Dedifferentiated amniotic fluid mesenchymal stem cell (primary cell): Measurements from ENCODE around the gene GRIP2.

ENCODE experiments used
- DNase-seq: peaks from one replicate; pipeline ENCODE4 v3.0.0-alpha.2; 2016; ENCODE audit errors: extremely low spot score

GRIP2 gene

DNA sequence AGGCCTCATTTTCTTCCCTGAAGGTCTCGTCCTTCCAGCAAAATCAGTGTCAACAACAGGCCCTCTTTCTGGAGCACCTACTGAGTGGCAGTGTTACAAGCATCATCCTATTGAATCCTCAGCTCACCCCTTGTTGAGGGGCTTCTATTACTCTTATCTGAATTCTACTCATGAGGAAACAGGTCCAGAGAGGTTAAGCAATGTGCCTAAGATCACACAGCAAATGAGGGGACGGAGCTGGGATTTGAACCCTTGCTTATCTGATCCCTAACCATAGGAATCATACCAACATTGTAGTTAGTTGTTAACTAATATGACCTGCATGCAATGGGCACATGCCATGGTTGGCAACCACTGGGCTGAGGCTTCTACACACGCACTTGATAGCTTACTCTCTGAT lies 74.7 kb downstream of the GRIP2 start:
- no peak for DNase-seq

DNA sequence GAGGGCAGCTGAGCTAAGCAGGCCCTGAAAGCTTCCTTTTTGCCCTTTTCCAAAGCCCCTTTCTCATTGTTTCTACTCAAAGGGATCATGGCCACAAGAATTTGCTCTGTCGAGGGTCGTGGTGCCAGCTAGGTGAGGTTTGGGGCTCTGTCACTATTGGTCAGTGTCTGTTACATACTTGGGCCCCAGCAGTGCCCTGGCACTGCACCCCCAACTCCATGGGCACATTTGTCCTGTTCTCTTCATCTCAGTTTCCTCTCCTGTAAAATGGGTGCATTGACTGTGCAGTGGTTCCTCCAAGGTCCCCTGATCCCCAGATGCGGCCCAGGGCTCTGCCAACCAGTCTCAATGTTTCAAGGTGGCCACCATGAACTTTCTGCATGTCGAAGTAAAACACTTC lies 75.6 kb downstream of the GRIP2 start:
- DNase-seq = no peak

DNA sequence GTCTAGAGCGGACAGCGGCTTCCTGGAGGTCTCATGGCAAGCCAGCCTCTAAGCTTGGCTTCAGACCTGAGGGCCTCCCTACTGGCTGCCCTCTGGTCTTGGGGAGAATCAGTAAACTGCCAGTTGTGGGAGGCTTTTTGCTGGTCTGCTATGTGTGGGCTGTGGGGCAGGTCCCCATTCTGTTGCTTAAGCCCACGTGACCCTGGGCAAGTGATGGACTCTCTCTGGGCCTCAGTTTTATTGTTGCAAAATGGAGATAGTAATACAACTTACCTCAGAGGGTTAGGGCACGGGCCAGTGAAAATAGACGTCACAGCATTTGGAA lies 76.0 kb downstream of the GRIP2 start:
- no peak for DNase-seq

DNA sequence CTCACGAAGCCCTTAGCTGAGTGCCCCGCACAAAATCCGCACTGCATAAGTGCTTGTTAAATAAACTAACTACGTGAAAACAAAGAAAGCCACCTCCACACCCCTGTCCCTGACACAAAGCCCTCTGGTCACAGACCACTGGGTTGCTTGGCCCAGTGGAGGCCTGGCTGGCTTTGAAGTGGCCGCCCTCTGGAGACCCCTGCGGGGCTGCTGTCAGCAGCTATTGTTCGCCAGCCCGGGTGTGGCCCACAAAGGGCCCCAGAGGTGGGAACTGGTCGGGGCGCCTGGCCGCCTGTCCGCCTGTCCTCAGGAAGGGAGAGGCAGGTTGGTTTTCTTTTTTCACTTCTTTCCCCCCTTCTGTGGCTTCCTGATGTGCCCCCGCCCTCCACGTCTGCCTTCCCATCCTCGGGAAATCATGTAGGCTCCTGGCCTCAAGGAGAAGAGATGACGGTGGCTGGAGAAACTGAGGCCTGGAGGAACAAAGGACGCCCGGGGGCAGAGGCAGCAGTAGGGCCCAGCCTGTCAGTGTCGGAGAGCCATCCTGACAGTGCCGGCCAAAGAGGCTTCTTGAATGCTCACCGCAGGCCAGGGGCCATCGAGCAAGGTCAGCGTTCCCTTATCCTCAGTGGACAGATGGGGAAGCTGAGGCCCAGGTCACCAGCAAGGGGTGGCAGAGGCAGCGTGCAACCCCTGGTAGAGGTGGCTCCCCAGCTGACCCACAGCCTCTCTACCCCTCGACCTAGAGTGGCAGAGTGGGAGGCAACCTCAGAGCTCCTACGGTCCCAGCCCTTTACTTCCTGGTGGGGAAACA lies 76.6 kb downstream of the GRIP2 start:
- no peak for DNase-seq

DNA sequence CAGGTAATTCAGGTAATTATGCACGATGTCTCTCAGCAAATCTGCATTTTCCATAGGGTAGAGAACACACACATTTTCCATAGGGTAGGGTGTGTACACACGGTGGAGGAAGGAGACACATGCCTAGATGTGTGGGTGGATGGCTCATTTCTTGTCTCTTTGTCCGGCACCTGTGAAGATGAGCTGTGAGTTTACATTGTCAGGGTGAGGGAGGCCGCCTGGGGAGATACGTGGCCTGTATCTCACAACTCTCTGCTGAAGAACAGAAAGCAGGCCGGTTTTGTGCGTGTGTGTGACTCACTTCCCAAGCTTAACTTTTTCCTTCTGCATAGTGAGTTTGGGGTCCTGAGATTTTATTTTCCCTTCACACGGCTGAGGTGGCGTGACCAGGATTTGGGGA lies 77.4 kb downstream of the GRIP2 start:
- no peak for DNase-seq

DNA sequence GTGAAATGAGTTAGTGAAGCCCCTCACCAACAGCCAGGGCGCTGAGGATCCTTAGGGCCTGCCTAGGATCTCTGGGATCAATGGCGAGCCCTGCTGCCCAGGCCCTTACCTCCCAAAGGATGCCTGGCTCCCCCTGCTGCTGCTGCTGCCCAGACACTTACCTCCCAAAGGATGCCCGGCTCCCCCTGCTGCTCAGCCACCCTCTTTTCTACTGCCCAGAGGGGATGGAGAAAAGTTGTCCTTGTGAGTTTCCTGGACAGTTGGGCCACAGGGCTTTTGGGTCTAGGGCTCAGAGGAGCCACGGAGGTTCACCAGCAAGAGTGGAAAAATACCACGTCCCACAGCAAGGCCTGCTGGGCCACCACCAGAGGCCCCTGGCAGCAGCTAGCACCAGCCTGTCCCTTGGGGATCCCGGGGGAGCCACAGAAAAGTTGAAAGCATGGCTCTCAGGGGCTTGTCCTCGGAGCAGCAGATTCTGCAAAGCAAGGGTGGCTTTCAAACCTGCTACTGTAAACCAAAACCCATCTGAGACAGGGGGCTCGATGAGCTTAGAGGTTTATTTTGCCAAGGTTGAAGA lies 78.3 kb downstream of the GRIP2 start:
- peak; percentile 38 for DNase-seq

DNA sequence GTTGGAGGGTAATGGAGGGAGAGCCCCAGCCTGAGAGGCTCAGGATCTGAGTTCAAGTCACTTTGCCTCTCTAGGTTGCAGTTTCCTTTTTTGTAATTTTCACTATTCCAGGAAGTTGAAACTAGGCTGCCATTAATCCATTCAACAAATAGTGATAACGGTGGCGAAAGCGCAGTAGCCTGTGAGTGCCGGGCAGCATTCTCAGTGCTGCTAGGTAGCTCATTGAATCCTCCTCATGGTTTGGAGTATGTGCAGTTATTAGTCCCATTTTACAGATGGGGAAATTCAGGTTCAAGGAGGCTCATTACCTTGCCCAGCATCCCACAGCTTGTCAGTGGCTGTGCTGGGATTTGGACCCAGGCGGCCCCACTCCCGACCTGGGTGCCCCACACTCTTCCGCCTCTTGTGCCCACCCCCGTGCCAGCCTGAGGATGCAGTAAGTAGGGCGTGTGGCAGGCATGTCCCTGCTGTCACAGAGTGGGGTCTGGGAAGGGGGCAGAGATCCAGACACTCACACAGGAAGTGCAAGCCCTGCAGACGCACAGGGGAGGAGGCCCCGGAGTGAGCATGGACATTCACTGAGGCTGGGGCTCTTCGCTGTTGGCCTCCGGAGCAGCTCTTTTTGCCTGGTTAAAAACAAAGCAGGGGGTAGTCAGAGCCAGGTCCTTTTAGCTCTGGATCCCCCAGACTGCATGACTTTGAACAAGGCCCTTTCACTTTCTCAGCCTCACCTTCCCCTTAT lies 79.0 kb downstream of the GRIP2 start:
- DNase-seq = no peak

DNA sequence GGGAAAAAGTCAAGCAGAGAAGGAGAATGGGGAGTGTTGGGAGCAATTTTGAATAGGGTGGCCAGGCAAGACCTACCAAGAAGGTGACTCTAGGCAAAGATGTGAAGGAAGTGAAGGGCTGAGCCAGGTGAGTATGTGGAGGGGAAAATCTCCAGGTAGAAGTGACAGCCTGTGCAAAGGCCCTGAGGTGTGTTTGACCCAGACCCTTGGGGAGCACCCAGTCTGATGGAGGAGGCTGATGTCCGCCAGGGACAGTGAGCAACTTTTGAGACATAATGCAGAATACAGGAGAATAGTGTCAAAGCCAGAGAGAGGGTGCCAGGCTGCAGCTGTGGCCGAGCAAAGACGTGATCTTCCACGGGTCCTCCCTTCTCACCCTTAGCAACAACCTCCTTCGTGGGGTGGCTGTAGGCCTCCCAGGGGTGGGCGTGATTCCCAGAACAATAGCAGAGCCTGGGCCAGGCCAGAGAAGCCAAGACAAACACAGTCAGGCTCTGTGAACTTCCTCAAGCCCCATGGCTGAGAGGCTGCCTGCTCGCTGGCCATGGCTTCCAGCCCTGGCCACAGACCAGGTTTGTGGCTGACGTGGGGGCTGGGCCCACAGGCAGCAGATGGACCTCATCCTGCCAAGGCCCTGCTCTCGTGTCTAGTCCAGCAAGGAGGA lies 79.7 kb downstream of the GRIP2 start:
- peak; percentile 44 for DNase-seq

DNA sequence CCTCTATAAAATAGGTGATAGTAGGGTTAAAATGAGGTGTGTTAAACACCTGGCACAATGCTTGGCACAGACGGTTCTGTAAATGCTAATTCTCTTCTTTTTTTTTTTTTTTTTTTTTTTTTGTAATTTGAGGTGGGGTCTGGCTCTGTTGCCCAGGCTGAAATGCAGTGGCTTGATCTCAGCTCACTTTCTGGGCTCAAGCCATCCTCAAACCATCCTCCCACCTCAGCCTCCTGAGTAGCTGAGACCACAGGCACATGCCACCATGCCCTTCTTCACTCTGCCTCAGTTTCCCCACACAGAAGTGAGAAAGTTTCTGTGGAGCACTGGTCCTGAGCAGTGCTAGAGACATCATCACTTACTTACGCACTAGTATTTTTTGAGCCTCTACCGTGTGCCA lies 80.4 kb downstream of the GRIP2 start:
- no peak for DNase-seq

DNA sequence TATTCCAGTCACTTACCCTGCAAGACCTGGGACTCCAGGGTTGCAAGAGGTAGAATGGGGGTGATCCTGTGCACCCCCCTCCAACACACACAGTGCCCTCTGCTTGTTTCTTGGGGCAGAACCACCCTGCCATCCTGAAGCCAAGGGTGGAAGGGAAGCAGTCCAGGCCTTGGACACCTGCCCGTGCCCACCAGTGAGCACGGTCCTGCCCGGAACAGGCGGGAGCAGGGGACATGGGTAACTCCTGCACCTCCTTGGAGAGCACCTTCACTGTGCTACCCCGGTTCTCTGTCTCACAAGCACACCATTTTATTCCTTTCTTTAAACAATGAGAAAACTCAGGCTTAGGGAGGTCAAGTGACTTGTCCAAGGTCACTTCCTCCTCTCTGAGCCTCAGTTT lies 80.8 kb downstream of the GRIP2 start:
- DNase-seq = no peak

DNA sequence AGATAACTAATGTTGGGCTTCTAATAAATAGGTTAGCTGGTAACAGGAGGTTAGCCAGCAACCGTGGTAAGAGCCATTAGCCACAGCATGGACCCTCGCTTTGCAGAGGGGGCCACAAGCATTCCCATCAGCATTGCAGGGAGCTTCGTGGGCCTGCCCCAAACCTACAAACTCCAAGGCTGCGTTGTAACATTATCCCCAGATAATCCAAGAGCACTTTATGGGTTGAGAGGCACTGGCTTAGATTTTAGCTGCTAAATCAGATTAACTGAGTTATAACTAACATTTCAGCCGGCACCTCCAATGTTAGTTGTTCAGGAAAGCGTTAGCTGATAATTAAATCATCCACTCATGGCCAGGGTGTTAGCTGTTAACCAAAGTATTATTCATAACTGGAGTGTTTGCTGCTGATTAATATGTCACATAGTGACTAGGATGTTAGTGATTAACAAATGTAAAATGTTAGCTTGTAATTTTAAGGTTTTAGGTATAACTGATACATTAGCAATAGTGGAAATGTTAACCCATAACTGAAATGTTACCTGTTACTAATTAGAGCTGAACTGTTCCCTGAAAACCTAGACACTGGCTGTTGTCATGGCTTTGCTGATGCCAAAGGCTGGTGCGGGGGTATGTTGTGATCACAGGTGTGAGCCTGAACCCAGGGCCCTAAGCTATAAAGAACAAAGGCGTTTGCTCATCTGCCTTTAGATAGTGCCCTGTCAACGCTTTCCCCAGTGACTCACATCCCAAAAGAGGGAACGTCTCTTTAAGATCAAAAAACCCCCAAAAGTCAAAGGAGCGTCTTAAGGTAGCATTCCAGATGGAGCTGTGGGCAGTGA lies 81.5 kb downstream of the GRIP2 start:
- DNase-seq = no peak

DNA sequence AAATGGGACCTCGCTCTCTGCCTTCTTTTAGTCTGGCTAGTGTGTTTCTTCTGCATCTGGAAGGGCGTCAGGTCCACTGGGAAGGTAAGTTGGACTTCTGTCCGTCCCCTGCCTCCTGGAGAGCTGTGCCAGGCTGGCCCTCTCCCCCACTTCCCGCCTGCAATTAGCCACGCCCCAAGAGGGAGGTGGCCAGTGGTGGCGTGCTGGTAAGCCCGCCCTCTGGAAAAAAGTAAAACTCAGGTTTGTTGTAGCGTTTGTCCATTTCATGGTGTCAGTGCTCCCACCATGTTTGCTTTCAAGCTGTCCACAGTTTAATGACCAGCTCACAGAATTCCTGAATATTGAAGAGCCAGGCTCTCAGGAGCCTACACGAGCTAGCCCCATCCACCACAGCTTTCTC lies 82.1 kb downstream of the GRIP2 start:
- no peak for DNase-seq

DNA sequence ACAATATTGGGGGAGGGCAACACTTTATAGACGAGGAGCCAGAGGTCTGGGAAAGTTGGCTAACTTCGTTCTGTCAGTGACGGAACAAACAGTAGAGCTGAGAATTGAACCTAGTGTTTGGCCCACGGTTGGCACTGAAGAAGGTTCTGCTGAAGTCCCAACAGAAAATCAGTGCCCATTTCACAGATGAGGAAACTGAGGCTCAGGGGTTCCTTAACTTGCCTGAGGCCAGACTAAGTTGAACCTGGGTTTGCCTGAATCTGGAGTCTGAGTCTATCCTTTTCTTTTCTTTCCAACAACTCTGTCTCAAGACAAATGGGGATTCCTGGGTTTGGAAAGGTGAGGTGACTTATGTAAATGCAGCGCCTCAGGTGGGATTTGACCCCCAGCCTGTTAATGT lies 82.7 kb downstream of the GRIP2 start:
- no peak for DNase-seq

DNA sequence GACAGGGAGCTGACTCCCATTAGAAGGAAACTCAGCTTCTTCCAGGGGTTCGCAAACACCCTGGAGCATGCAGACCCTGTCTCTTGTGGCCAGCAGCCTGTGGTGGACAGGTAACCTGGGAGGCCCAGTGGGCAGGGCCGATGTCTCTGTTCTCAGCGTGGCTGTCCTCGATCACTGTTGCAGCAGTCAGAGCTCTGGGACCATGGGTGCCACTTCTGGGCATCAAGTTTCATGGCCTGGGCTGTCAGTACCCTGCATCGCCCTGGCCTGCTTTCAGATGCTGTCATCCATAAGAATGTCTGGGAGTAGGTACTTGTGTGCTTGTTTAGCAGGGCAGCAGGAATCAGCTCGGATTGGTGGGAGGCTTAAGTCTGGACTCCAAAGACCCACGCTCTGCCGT lies 83.3 kb downstream of the GRIP2 start:
- DNase-seq = no peak

DNA sequence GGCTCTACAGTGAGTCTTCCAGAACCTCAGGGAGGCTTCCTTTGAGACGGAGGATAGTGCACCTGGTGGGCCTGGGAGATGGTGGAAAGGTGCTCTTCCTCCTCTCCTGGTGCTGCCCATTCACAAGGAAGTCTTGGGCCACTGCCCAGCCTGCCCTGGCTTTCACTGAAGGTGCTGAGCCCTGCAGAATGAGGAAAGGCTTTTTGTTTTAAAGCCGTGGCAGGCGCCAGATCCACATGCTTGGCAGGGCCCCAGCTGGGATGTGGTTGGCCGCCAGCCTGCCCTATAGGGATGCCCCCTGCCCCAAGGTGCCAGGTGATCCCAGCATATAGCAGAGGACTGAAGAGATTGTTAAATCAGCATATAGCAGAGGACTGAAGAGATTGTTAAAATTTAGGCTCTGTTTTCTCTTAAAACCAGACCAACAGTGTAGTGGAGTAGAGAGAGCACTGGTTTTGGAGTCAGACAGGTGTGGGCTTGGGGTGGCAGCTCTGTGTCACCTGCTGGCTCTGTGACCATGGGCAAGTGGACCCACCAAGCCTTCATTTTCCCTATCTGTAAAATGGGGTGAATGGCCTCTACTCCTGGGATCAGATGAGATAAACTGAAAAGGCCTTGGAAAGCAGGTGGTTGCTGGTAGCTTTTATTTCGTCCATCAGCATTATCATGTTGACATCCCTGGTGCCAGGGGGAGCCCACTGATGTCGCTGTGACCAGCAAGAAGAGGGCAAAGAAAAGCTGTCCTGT lies 84.4 kb downstream of the GRIP2 start:
- DNase-seq = no peak

DNA sequence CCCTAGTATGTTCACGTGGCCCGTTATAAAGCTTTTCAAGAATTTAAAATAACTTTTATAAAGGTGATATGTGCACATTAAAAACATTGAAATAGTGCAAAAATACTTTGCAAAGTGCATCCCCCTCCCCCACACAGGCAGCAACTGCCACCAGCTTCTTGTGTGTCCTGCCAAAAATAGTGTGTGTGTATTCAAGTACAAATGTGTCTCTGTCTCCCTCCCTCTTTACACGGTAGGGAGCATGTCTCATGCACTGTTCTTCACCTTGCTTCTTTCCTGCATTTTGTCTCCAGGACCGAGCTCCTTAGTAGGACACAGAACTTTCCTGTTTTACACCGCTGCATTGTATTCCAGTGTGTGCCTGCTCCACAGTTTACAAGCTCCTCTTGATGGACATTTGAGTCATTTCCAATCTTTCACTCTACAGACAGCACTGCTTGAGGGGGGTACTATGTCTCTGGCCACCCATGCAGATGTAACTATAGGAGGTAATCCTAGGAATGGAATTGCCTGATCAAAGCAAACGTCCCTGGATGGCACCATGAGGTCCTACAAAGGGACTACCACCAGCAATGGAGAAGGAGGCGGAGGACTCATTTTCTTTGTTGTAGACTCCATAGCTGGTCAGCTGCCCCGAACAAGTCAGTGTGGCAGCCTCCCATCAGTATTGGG lies 85.4 kb downstream of the GRIP2 start:
- DNase-seq = no peak

DNA sequence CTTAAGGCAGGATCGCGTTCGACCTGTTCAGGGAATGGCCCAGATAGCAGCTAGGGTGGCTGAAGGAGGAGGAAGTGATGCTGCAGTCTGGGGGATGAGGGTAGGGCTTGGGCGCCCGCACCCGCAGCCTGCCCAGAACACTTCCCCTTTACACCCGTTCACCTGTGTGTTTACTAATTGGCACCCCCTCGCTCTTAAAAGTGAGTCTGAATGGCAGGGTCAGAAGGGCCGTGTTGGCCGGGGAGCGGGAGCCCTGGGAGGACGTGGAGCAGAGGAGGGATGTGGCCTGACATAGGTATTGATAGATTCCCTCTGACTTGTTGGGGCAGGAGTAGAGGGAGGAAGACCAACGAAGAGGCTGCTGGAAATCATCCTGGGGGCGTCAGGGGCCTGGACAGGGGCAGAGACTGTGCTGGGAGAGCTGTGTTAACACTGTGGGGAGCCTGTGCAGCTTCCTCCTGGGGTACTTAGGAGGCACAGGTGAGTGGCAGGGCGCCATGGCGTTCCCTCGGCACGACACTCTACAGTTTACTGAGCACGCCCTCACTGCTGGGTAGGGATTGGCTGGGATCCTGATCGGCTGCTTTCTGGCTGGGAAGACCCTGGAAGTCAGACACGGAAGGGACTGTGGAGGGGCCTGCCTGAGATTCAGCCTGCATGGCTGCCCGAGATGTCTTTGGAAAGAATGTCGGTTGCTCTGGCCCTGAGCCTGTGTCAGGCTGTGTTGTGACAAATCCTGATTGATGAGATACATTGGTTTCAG lies 86.1 kb downstream of the GRIP2 start:
- DNase-seq = no peak

DNA sequence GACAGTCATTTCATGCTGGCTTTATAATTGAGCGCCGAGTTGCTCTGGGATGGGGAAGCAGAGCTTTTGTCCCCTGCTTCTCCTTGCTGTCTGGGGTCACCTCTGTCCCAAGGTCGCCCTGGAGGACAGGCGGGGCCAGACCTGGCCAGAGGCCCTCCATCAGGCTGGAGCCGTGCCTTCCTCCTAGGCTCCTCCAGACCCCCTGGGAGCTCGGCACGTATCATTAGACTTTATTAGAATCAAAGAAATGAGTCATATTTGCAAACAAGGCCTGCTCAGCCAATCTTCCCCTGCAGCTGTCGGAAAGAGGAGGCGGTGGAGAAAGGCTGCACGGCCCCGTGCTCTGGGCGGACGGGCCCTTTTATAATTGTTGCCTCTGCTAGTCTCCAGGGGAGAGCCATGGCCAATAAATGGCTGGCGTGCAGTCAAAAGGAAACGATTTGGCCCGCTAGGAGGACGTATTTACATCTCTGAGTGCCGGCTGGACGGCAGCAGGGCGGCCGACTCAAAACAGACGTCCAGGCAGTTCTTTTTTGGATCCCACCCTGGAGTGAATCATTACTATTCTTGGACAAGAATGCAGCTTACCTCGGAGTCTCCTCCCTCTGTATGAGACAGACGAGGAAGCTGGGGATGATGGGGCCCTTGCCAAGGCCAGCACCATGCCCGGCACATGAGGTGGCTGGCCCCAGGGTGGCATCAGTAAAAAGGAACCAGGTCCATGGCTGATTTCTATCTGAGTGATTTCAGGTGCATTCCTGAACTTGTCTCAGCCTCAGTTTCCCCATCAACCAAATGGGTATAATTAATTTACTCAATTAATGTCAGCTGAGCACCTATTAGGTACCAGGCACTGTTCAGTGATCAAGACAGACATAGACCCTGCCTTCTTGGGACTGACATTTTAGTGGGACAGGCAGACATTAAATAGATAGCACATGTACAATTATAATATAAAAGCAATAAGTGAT lies 87.1 kb downstream of the GRIP2 start:
- DNase-seq = peak; percentile 92
